ENCODE data around the gene PPARA. TPM values are rescaled to one million over a fixed set of nuclear protein-coding genes. Genes with fewer than 3 reads are reported as not detected.

PPARA gene
- total and polyA plus RNA-seq, 9 of the 15 experiments (the other 6 are each of a cell fraction or from before 2014, with no cell fraction given), result 0.64 to 5.3 (median 3.5) TPM

- intact Hi-C loops (cut with micrococcal nuclease) (no loop called here), in situ Hi-C loops (cut with MboI) (no loop called here)
- DNase-seq (ENCODE audit: extremely low read depth in 1 of 4, low spot score in 3 of 4) (no peak), ATAC-seq (no peak), FAIRE-seq (no peak)
- Histone ChIP-seq H2AFZ (ENCODE audit: low read depth, low read length) (no peak overlapping the region), H3K9me3 (replicated peaks; ENCODE audit: control insufficient read depth, insufficient read depth, low read depth, low read length) (no peaks in the 10 kb centered on the region), H4K20me1 (replicated peaks; ENCODE audit: control insufficient read depth, insufficient read depth, low read length) (no peaks in the 10 kb centered on the region), H3K79me2 (ENCODE audit: control insufficient read depth, insufficient read depth, low read length) (peaks cover 16% of the 10 kb centered on the region), H3K9ac (ENCODE audit: insufficient read depth in 1 of 2, low read depth in 2 of 2, low read length in 2 of 2) (no peak overlapping the region; a peak in 1 of 4 replicates), H3K9me1 (ENCODE audit: control insufficient read depth, insufficient read depth, low read length) (peaks cover 2% of the 10 kb centered on the region), H3K4me1 (replicated peaks in 1 of 2; ENCODE audit: control insufficient read depth in 2 of 2, insufficient read depth in 2 of 2, low read length in 2 of 2) (peaks cover 0 to 19% of the 10 kb centered on the region in 2 experiments; a peak in 3 of 5 replicates), H3K27ac (ENCODE audit: extremely low read depth, low read depth, low read length) (no peak overlapping the region), H3K4me3 (no peak overlapping the region), H3K36me3 (ENCODE audit: control insufficient read depth, insufficient read depth, low read length) (peaks cover 52% of the 10 kb centered on the region; the same call in 2 of the 3 replicates), H3K27me3 (ENCODE audit: control insufficient read depth in 2 of 2, insufficient read depth in 2 of 2, low read length in 2 of 2) (no peaks in the 10 kb centered on the region), H3K4me2 (ENCODE audit: insufficient read depth, low read length) (no peak overlapping the region)
- TF ChIP-seq RBFOX2 (IDR thresholded peaks at IDR 0.05; ENCODE audit: low read depth, low read length), result 0 out of 2 replicates have a peak, but pooled peaks have one; percentile 32
- no peak for TF ChIP-seq LCOR (CRISPR knock-in tag; IDR thresholded peaks at IDR 0.05)
- TF ChIP-seq, protein P1, sequence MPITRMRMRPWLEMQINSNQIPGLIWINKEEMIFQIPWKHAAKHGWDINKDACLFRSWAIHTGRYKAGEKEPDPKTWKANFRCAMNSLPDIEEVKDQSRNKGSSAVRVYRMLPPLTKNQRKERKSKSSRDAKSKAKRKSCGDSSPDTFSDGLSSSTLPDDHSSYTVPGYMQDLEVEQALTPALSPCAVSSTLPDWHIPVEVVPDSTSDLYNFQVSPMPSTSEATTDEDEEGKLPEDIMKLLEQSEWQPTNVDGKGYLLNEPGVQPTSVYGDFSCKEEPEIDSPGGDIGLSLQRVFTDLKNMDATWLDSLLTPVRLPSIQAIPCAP (CRISPR knock-in tag; IDR thresholded peaks at IDR 0.05; ENCODE audit: borderline replicate concordance), result no peak
- TF ChIP-seq COPS2 (conservative IDR thresholded peaks at IDR 0.05), result no peak
- TF ChIP-seq E2F3 (CRISPR knock-in tag; IDR thresholded peaks at IDR 0.05), result no peak
- 0 out of 2 replicates have a peak, but pooled peaks have one; percentile 15 for TF ChIP-seq POLR2G (IDR thresholded peaks at IDR 0.05; ENCODE audit: low read depth, low read length)
- no peak for TF ChIP-seq GATA2 (CRISPR knock-in tag; IDR thresholded peaks at IDR 0.05)
- no peak for TF ChIP-seq STAT5A (IDR thresholded peaks at IDR 0.05; ENCODE audit: borderline replicate concordance, low read length)
- TF ChIP-seq SMARCA4 (IDR thresholded peaks at IDR 0.05), result no peak
- no peak for TF ChIP-seq GTF2B (IDR thresholded peaks at IDR 0.05; ENCODE audit: extremely low read depth, insufficient read length)
- TF ChIP-seq, protein P2, sequence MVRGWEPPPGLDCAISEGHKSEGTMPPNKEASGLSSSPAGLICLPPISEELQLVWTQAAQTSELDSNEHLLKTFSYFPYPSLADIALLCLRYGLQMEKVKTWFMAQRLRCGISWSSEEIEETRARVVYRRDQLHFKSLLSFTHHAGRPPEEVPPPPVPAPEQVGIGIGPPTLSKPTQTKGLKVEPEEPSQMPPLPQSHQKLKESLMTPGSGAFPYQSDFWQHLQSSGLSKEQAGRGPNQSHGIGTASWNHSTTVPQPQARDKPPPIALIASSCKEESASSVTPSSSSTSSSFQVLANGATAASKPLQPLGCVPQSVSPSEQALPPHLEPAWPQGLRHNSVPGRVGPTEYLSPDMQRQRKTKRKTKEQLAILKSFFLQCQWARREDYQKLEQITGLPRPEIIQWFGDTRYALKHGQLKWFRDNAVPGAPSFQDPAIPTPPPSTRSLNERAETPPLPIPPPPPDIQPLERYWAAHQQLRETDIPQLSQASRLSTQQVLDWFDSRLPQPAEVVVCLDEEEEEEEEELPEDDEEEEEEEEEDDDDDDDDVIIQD (CRISPR knock-in tag; IDR thresholded peaks at IDR 0.05), result no peak
- no peak for TF ChIP-seq BDP1 (IDR thresholded peaks at IDR 0.05; ENCODE audit: insufficient read depth, insufficient read length)
- BruUV-seq (replicated peaks), result no TSS peak
- ChIA-PET CTCF (ENCODE audit: low intra/inter-chr PET ratio) (no interaction called here), POLR2A (interaction anchor here (0.7 kb wide), 1 partner anchor 153 kb away, joined by 3 read pairs; no protein-coding TSS in a partner anchor)
- 96% methylated on average over 4 of the region's 12 CpGs for WGBS (ENCODE audit: insufficient coverage, low coverage, missing lambda C conversion rate)
These were observed 122.6 kb downstream of the PPARA start for GRCh38 chr22:46272762-46273431.

Measured in K562 (cell line).